Measurements from ENCODE around the gene ITGA1.

ITGA1 gene

DNA sequence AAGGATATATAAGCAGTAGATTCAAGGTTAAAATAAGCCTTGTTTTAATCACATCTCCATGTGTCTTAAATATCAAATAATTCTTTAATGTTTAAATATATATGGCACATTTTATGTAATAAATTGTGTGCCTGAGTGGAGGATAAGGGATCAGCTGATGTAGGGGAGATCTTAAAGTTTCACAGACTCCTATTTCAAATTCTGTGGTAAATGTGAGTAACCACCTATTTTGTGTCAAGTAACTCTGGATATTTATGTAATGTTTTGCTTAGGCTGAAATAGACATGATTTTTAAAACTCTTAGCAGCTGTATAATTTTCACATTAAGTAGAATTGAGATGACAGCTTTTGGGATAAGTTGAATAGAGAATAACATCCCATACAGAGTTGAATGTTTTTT is 160.1 kb downstream of the ITGA1 start:
- H3K27me3 ChIP-seq (replicated peaks; ENCODE audit: insufficient read depth, low read length) = no peaks in the 10 kb centered on the region
- H3K36me3 ChIP-seq (replicated peaks; ENCODE audit: insufficient read depth, low read length) = no peaks in the 10 kb centered on the region
- no peak for DNase-seq
- H4K20me1 ChIP-seq (ENCODE audit: insufficient read depth, low read length) = no peaks in the 10 kb centered on the region
- no peaks in the 10 kb centered on the region for H3K9me3 ChIP-seq (replicated peaks; ENCODE audit: insufficient read depth, low read length)
- H3F3A ChIP-seq (ENCODE audit: insufficient read depth, low read length) = no peaks in the 10 kb centered on the region
- H3K4me2 ChIP-seq (ENCODE audit: low read depth, low read length) = no peak overlapping the region
- no peaks in the 10 kb centered on the region for H3K4me1 ChIP-seq (ENCODE audit: low read length)
- H3K27ac ChIP-seq (ENCODE audit: low read length) = no peak overlapping the region
- no peak for TF ChIP-seq EZH2 (optimal IDR thresholded peaks at IDR 0.05; ENCODE audit: low read depth, low read length)
- TF ChIP-seq EZH2phosphoT487 (IDR thresholded peaks at IDR 0.05; ENCODE audit: low read length) = no peak
- TF ChIP-seq, protein P1, sequence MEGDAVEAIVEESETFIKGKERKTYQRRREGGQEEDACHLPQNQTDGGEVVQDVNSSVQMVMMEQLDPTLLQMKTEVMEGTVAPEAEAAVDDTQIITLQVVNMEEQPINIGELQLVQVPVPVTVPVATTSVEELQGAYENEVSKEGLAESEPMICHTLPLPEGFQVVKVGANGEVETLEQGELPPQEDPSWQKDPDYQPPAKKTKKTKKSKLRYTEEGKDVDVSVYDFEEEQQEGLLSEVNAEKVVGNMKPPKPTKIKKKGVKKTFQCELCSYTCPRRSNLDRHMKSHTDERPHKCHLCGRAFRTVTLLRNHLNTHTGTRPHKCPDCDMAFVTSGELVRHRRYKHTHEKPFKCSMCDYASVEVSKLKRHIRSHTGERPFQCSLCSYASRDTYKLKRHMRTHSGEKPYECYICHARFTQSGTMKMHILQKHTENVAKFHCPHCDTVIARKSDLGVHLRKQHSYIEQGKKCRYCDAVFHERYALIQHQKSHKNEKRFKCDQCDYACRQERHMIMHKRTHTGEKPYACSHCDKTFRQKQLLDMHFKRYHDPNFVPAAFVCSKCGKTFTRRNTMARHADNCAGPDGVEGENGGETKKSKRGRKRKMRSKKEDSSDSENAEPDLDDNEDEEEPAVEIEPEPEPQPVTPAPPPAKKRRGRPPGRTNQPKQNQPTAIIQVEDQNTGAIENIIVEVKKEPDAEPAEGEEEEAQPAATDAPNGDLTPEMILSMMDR (IDR thresholded peaks at IDR 0.05; ENCODE audit: low read length) = no peak
- H3K79me2 ChIP-seq (ENCODE audit: low read length) = no peaks in the 10 kb centered on the region
- H3K9ac ChIP-seq (ENCODE audit: low read length) = no peak overlapping the region
- no peaks in the 10 kb centered on the region for H3K9me2 ChIP-seq (replicated peaks; ENCODE audit: insufficient read depth, low read length)
- H3K4me3 ChIP-seq (ENCODE audit: low read length) = no peak overlapping the region
- no peak overlapping the region for H2AFZ ChIP-seq (ENCODE audit: low read length)

DNA sequence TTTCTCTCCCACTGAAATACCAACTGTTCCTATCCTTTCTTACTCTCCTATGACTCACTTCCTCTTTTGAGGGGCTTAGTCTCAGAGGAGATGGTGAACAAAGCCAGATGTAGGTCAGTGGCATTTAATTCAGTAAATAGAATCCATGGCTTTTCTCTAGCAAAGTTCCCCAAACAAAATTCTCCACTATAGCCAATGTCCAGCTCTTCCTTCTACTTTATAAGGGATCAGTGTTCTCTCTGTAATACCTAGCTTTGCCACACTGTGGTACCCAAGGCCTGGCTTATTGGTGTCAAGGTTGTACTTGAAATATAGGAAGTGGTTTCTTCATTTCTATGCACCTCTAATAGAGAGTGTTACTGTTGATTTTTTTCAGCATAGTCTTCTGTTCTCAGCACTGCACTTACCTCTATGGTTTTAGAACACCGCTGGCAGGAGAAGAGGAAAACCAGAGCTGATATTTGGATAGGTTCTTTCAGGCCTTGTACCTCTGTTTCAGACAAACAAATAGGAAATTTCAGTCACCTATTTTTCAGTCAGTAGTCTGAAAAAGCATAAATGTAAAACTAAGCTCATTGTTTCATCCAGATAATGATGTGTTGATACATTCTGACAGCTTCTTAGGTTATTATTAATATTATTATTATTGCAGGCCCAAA is 160.8 kb downstream of the ITGA1 start:
- no peaks in the 10 kb centered on the region for H3K79me2 ChIP-seq (ENCODE audit: low read length)
- H3K9ac ChIP-seq (ENCODE audit: low read length) = no peak overlapping the region
- no peaks in the 10 kb centered on the region for H3K36me3 ChIP-seq (replicated peaks; ENCODE audit: insufficient read depth, low read length)
- no peaks in the 10 kb centered on the region for H3K4me1 ChIP-seq (ENCODE audit: low read length)
- no peak overlapping the region for H3K4me2 ChIP-seq (ENCODE audit: low read depth, low read length)
- no peaks in the 10 kb centered on the region for H4K20me1 ChIP-seq (ENCODE audit: insufficient read depth, low read length)
- TF ChIP-seq, protein P1 (IDR thresholded peaks at IDR 0.05; ENCODE audit: low read length) = peak; percentile 79
- TF ChIP-seq EZH2 (optimal IDR thresholded peaks at IDR 0.05; ENCODE audit: low read depth, low read length) = no peak
- H3K27ac ChIP-seq (ENCODE audit: low read length) = no peak overlapping the region
- no peaks in the 10 kb centered on the region for H3F3A ChIP-seq (ENCODE audit: insufficient read depth, low read length)
- no peaks in the 10 kb centered on the region for H3K27me3 ChIP-seq (replicated peaks; ENCODE audit: insufficient read depth, low read length)
- H3K9me2 ChIP-seq (replicated peaks; ENCODE audit: insufficient read depth, low read length) = no peaks in the 10 kb centered on the region
- H2AFZ ChIP-seq (ENCODE audit: low read length) = no peak overlapping the region
- H3K9me3 ChIP-seq (replicated peaks; ENCODE audit: insufficient read depth, low read length) = no peaks in the 10 kb centered on the region
- DNase-seq = peak; percentile 78
- H3K4me3 ChIP-seq (ENCODE audit: low read length) = no peak overlapping the region

DNA sequence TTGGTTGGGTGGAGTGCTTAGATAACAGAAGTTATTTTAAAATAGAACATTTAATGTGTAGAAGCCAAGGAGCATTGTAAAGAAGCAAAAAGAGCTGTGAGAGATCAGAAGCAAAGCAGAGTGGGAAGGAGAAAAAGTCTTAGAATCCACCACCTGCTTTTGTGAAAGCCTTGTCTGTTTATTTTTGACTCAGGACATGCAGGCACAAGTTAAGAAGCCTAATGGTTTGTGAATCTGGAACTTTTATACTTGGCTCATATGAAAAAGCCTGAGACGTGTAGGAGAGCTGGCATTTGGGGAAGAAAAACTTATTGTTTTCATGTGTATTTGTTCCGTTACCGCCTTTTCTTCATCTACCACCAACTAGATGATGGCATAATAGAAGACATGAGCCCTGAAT is 163.0 kb downstream of the ITGA1 start:
- Histone ChIP-seq H3F3A (ENCODE audit: insufficient read depth, low read length) (no peaks in the 10 kb centered on the region), H3K9me2 (replicated peaks; ENCODE audit: insufficient read depth, low read length) (no peaks in the 10 kb centered on the region), H4K20me1 (ENCODE audit: insufficient read depth, low read length) (no peaks in the 10 kb centered on the region)

More for the DNA sequence above, 163.0 kb downstream of the ITGA1 start:
- Histone ChIP-seq H3K36me3 (replicated peaks; ENCODE audit: insufficient read depth, low read length) (no peaks in the 10 kb centered on the region), H3K4me3 (ENCODE audit: low read length) (no peak overlapping the region), H3K27ac (ENCODE audit: low read length) (no peak overlapping the region), H3K4me2 (ENCODE audit: low read depth, low read length) (no peak overlapping the region), H2AFZ (ENCODE audit: low read length) (no peak overlapping the region), H3K79me2 (ENCODE audit: low read length) (no peaks in the 10 kb centered on the region), H3K9me3 (replicated peaks; ENCODE audit: insufficient read depth, low read length) (no peaks in the 10 kb centered on the region), H3K27me3 (replicated peaks; ENCODE audit: insufficient read depth, low read length) (no peaks in the 10 kb centered on the region), H3K9ac (ENCODE audit: low read length) (no peak overlapping the region), H3K4me1 (ENCODE audit: low read length) (no peaks in the 10 kb centered on the region)
- no peak for DNase-seq
- TF ChIP-seq EZH2 (optimal IDR thresholded peaks at IDR 0.05; ENCODE audit: low read depth, low read length) (no peak), EZH2phosphoT487 (IDR thresholded peaks at IDR 0.05; ENCODE audit: low read length) (no peak)
- TF ChIP-seq, protein P1 (IDR thresholded peaks at IDR 0.05; ENCODE audit: low read length) = no peak
